HG02870 (cell line): Measurements from ENCODE around the gene ZKSCAN8.

Experiments
- ATAC-seq: cut with Tn5 transposase; IDR thresholded peaks from one replicate; pipeline ENCODE4 v1.9.1; 2021; ENCODE audit warnings: mild to moderate bottlenecking, moderate library complexity; ENCODE audit not compliant: unreplicated experiment

Gene ZKSCAN8

GRCh38 chr6:28206527-28206926 is 64.8 kb downstream of the ZKSCAN8 start:
- no peak for ATAC-seq

GRCh38 chr6:28206928-28207509 is 65.3 kb downstream of the ZKSCAN8 start:
- ATAC-seq: no peak

GRCh38 chr6:28207510-28208110 is 65.9 kb downstream of the ZKSCAN8 start:
- no peak for ATAC-seq

DNA sequence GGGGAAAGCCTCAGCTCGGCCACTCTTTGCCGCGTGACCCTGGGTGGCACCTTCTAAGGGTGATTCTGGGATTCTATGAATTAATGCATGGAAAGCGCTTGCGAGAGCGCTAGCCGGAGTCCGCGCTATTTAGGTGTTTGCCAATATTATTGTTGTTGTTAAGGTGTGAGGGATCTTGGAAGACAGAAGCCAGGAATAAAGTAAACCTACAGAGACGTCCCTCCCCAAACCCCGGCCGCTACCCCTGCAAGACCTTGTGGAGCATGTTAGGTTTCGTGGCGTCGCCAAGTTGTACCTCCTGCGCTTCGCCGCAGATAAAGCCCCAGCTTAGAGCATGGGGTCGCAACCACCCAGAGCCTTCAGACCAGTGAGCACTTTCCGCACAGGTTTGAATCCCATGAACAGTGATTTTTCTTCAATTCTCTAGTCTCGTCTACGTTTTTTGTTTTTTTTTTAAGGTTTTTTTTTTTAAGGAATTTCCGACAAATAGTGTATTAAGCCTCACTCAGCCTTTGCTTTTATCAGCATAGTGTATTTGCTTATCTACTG is 66.5 kb downstream of the ZKSCAN8 start:
- ATAC-seq: no peak
